GM06990 (cell line): ENCODE results near the gene USB1.
A peak's percentile ranks its signal among the peaks of the same experiment; 100 is the strongest.
"Not testable (repeated sequence)": the region's sequence is repeated elsewhere in the genome, so short reads cannot be mapped to it uniquely, and the experiment has no call there.

Experiments used
- DNase-seq: peaks from one replicate; pipeline ENCODE4 v3.0.0-alpha.2; 2011; ENCODE audit not compliant: insufficient read length; ENCODE audit errors: extremely low read depth
- H3K27me3 ChIP-seq: replicated peaks from 2 replicates; pipeline ENCODE4 v1.6.0; 2011; ENCODE audit warnings: low read length; ENCODE audit not compliant: control insufficient read depth, insufficient read depth
- H3K36me3 ChIP-seq: 2 replicates; pipeline ENCODE4 v1.5.1; 2011; ENCODE audit warnings: low read length; ENCODE audit not compliant: control insufficient read depth, insufficient read depth
- H3K4me3 ChIP-seq: replicated peaks from 2 replicates; pipeline ENCODE4 v1.5.1; 2011; ENCODE audit warnings: low read depth, mild to moderate bottlenecking, control low read depth, low read length
- TF ChIP-seq, protein P1 (sequence below): IDR thresholded peaks from 2 replicates; pipeline ENCODE4 v1.5.1; 2011; ENCODE audit warnings: low read length, control low read depth, mild to moderate bottlenecking, inconsistent platforms; ENCODE audit not compliant: insufficient read depth, poor library complexity, severe bottlenecking

USB1 gene

GRCh38 chr16:57999971-58000705 lies 1.1 kb upstream of the USB1 start, which contains the start of gene ZNF319:
Gene ZNF319, minus strand, starts transcription at chr16:58000672. Its CDS starts 2,407 bp downstream, at chr16:57998265.
- TF ChIP-seq, protein P1, sequence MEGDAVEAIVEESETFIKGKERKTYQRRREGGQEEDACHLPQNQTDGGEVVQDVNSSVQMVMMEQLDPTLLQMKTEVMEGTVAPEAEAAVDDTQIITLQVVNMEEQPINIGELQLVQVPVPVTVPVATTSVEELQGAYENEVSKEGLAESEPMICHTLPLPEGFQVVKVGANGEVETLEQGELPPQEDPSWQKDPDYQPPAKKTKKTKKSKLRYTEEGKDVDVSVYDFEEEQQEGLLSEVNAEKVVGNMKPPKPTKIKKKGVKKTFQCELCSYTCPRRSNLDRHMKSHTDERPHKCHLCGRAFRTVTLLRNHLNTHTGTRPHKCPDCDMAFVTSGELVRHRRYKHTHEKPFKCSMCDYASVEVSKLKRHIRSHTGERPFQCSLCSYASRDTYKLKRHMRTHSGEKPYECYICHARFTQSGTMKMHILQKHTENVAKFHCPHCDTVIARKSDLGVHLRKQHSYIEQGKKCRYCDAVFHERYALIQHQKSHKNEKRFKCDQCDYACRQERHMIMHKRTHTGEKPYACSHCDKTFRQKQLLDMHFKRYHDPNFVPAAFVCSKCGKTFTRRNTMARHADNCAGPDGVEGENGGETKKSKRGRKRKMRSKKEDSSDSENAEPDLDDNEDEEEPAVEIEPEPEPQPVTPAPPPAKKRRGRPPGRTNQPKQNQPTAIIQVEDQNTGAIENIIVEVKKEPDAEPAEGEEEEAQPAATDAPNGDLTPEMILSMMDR: no peak
- DNase-seq: no peak
- Histone ChIP-seq H3K27me3 (no peaks in the 10 kb centered on the region), H3K36me3 (peaks cover 14% of the 10 kb centered on the region), H3K4me3 (peak within 1 kb of the TSS; percentile 97)

- Histone ChIP-seq H3K4me3 (peak overlapping the region; percentile 97), H3K27me3 (no peaks in the 10 kb centered on the region), H3K36me3 (peaks cover 10% of the 10 kb centered on the region)
- TF ChIP-seq, protein P1: no peak
- DNase-seq: no peak
Measured at GRCh38 chr16:58001781-58002415, 691 bp downstream of the USB1 start.

GRCh38 chr16:58002416-58002800 lies 1.2 kb downstream of the USB1 start:
- Histone ChIP-seq H3K4me3 (peak overlapping the region; percentile 97), H3K27me3 (no peaks in the 10 kb centered on the region), H3K36me3 (peaks cover 5% of the 10 kb centered on the region)
- TF ChIP-seq, protein P1: no peak
- DNase-seq: no peak

DNA sequence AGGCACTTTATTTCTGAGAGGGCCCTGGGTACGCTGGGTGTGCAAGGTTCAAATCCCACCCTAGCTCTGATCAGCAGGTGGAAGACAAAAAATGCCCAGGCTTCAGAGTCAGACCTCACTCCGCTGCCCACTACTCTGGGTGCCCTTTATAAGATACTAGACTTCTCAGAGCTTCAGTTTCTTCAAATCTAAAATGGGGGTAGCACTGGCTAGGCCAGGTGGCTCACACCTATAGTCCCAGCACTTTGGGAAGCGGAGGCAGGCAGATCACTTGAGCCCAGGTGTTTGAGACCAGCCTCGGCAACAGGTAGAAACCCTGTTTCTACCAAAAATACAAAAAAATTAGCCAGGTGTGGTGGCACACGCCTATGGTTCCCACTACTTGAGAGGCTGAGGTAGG lies 1.7 kb downstream of the USB1 start:
- no peaks in the 10 kb centered on the region for H3K27me3 ChIP-seq
- no peak for DNase-seq
- no peak overlapping the region for H3K4me3 ChIP-seq
- H3K36me3 ChIP-seq: peaks cover 2% of the 10 kb centered on the region
- TF ChIP-seq, protein P1: no peak

GRCh38 chr16:58004736-58005135 lies 3.5 kb downstream of the USB1 start:
- H3K36me3 ChIP-seq, H3K27me3 ChIP-seq, DNase-seq, H3K4me3 ChIP-seq: not testable (repeated sequence)

DNA sequence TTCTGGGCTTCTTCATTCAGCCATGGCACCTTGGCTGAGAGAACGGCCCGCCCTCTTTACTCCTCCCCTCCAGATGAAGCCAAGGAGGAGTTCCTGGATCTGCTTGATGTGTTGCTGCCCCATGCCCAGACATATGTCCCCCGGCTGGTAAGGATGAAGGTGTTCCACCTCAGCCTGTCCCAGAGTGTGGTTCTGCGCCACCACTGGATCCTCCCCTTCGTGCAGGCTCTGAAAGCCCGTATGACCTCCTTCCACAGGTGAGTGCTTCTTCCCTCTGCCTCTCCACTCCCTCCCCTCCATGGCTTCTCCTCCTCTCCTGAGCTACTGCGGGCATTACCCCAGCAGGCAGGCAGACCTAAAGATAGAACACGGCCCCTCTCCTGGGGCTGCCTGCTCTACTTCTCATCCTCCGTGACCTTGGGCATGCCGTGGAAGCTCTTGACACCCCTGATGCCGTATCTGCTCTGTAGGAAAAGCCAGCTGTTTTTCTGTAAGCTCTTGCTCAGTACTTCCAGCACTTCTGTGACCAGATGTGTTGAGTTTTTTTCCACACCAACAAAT lies 8.7 kb downstream of the USB1 start:
- no peaks in the 10 kb centered on the region for H3K27me3 ChIP-seq
- no peak overlapping the region for H3K4me3 ChIP-seq
- DNase-seq: no peak
- TF ChIP-seq, protein P1: no peak
- peaks cover 22% of the 10 kb centered on the region for H3K36me3 ChIP-seq
